Activated naive CD4-positive, alpha-beta T cell treated with Interleukin-2 at 50 U/mL for 16 hours (primary cell): Measurements from ENCODE around the gene TMEM59L.

ENCODE experiments used
- DNase-seq: peaks from one replicate; pipeline ENCODE4 v3.0.0-alpha.2; 2020

The TMEM59L gene

DNA sequence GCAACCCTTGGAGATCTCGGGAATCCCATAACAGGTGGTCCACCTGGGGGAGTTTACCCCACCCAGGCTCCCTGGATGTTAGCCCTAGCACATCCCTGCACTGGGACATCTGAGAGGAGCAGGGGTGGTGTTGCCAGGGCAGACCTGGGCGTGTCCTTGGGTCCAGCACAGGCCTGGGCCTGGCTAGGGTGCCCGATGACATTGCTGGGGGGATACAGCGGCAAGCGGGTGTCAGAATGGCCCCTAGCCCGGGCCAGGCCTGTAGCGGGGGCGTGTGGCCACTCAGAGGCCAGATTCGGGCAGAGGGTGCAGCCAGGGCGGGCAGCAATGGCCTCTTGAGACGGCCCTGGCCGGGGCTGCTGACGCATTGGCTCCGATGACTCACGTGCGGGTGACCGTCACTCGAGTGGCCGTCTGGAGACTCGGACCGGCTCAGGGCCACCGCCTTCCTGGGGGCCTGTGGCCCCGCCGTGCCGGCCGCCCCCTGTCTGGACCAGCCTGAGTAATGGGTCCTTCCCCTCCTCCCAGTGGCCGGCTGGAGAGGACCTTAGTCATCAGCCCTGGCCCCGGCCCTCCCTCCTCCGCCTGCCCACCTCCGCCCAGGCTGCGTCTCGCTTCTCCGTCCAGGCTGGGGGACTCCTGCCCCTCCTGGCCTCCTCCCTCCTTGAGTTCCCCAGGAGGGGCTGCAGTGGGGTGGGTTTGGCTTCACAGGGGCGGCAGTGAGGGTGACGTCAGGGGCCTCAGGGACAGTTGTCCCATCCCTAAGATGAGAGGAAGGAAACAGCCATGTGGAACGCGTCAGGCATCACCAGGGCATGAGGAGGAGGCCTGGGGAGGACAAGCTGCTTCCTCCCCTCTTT is 47.6 kb downstream of the TMEM59L start:
- no peak for DNase-seq

DNA sequence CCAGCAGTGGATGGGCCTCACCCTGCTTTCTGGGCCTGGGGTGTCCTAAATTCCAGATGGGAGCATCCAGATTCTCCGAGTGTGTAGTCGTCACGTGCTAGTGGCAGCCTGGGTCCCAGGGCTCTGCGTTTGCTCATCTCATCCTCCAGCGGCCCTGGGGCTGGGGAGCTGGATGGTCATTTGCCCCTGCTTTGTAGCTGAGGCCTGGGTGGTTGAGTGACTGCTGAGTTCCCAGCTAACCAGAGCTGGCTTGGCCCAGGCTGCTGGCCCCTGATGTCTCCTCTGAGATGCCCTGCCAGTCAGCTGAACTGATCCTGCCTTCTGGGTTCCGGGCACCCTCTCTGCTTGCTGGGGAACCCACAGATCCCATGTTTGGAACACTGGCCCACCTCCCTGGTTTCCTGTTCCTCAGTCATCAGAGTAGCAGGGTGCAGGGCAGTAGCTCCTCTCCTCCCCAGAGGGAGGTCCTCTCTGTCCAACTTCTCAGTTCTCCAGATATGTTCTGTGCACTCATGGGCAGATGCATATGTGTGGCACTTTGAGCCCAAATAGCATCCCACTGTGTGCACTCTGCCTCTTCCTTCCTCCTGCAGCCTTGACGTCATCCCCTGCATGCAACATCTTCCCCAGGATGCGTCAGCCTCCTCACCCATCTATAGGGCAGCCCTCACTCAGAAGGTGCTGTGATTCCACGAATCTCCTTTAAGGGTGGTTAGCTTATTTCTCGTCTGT is 48.4 kb downstream of the TMEM59L start:
- no peak for DNase-seq

DNA sequence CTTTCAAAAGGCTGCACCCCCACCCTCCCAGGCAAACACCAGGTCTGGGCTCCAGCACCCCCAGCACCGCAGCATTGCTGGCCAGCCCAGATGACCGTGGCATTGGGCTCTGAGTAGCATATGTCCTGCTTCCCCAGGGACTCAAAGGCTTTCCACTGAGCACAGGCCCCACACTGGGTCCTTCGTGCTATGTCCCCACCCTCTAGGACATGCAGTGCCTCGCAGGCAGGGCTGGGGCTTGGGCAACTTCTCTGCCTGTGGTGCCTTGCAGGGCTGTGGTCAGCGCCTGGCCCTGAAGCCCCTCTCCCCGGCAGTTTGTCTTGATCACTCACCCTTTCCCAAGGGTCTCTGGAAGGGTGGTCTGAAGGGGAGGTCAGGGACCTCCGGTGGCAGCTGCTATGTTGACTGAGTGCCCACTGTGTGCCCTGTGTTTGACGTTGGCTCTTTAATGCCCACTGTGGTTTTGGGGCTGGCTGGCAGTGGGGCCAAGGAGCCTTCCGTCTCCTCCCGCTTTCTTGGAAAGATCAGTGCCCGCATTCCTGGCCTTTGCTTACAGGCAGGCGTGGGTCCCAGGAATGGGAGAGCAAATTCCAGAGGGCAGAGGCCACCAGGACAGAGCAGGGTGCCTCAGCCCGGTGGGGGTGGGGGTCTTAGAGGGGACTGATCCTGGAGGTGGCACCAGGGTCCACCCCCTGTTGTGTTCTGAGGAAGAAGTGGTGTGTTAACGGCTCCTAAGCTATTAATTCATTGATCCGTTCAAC is 50.5 kb downstream of the TMEM59L start:
- DNase-seq: no peak

GRCh38 chr19:18663940-18664530 is 51.4 kb downstream of the TMEM59L start:
- no peak for DNase-seq

DNA sequence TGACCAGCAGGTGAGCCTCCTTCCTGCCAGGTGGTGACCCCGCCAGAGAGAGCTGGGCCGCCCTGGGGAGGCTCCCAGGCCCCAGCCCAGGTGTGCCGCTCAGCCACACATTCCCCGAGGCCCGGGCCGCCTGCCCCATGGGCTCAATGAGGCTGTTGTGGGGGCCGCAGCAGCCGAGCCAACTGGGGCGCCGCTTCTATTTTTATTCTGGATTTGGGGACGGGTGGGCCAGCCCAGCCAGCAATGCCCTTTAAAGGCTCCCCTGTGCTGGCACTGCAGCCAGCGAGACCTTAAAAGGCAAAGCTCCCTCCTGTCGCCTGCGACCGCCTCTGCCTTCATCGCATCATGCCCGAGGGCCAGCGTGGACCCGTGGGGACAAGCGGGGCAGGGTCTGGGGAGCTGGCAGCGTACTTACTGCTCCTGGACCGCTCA is 53.1 kb downstream of the TMEM59L start:
- DNase-seq: no peak

GRCh38 chr19:18666317-18666716 is 53.6 kb downstream of the TMEM59L start:
- no peak for DNase-seq

DNA sequence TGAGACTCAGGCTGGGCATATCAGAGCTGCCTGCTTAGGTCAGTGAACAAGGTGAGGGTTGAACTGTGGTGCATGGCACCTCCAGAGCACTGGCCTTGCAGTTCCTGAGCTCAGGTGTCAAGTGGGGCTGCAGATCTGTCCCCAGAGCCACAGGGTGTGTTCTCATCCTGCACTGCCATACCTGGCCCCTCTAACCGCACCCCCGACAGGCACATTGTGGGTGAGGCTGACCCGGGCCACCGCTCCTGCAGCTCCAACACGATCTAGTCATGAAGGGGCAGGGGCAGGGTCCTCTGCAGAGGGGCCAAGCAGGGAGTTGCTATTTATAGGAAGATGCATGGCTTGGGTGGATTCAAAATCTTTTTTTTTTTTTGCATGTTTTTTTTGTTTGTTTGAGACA is 54.1 kb downstream of the TMEM59L start:
- no peak for DNase-seq

- no peak for DNase-seq
Observed at GRCh38 chr19:18667531-18668251, 55.0 kb downstream of the TMEM59L start.

GRCh38 chr19:18668252-18668631 is 55.6 kb downstream of the TMEM59L start:
- no peak for DNase-seq

GRCh38 chr19:18668744-18669523 is 56.3 kb downstream of the TMEM59L start:
- no peak for DNase-seq

DNA sequence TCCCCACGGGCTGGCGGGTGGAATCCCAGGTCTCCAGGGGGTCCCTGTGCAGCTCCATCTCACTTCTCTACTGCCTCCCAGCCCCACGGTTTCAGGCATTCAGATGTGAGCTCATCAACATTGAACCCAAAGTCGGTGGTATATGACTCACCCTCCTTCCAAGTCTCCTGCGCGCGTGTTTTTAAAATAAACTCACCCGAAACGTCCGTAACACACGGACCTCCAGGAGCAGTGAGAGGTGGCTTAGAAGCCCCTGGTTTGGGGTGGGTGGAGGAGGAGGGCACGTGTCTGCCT is 56.8 kb downstream of the TMEM59L start:
- no peak for DNase-seq

GRCh38 chr19:18669883-18670282 is 57.2 kb downstream of the TMEM59L start:
- no peak for DNase-seq

DNA sequence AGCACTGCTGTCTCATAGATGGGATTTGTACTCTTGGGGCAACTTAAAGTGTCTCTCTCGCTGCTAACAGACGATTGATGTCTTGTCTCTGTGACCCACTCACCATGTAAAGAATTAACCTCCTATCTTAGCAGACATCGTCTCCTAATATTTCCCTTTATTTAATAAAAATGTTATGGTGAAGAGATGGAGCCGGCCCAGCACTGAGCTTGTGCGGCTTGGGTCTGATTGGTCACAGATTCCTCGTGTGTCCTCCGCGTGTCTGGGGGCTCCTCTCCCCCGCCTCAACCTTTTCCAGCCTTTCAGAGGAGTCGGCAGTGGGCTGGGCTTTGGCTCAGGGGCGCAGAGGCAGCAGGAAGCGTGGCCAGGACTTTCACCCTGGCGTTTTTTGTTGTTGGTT is 57.6 kb downstream of the TMEM59L start:
- DNase-seq: no peak
